HG03196 (cell line): ENCODE results near the gene RBBP7.

ENCODE experiments used
- ATAC-seq: cut with Tn5 transposase; IDR thresholded peaks from one replicate; pipeline ENCODE4 v1.9.1; 2021; ENCODE audit not compliant: unreplicated experiment

The RBBP7 gene

DNA sequence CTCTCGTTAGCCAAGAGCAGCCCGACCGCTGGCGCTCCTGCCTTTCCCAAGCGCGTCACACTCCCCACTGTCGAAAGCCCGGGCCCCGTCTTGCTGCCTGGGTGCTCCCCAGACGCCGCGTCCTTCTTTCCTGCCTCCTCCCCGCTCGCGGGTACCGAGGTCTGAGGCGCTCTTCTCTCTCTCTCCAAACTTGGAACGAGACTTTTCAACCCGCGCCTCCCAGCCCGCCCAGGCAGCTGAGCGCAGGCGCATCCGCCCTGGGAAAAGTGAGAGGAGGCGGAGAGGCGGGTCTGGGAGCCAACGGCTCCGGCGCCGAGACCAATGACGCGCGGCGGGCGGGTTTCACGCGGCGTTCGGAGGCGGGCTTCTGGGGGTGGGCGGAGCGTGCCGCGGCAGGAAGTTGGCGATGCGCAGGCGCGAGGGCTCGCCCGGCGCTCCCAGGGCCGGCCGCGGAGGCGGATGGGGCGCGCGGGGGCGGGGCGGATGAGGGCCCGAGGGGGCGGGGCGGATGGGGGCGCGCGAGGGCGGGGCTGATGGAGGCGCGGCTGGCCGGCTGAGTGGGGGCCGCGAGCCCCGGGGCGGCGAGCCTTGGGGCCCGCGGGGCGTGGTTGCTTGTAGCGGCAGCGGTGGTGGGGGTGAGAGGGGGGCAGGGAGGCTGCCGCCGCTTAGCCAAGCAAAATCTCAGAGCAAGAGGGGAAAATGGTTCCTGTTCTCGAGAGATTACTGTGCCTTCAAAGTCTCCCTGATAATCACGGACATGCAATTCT, at the start of gene RBBP7:
RBBP7 (minus strand) TSS at position 268 of the 767 bp plus-strand sequence. CDS start 309 bp downstream, outside the sequence.
- peak; percentile 81 for ATAC-seq

DNA sequence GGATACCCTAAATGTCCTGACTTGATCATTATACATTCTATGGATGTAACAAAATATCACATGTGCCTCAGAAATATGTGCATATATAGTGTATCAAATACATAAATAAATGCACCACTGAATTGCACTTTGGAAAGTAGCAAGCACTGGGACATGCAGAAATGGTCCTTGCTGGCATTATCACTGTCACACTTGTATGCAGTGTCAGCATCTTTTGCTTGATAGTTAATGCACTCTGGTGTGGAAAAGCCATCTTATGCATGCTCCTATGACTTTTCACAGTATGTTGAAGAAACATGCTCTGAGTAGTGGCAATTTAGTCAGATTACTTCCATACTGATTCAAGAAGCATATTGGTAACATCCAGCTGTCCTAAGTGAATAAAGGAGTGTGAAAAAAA, 48.8 kb upstream of the RBBP7 start:
- no peak for ATAC-seq

DNA sequence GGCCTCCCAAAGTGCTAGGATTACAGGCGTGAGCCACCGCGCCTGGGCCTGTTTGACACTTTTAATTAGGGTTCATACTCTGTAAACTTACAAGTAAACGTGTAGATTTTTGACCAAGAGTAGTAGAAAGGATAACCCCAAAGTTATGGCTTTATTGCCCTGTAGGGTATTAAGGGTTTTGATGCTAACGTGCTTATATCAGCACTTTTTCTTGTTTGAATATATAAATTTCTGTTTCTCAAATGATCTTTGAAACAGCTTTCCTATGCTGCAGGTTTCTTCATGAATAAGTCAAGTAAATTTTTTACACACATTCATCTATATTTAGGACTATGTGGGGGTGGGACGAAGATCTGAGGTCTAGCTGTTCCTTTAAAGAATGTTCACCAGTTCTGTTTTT, 47.0 kb upstream of the RBBP7 start:
- ATAC-seq, result no peak

DNA sequence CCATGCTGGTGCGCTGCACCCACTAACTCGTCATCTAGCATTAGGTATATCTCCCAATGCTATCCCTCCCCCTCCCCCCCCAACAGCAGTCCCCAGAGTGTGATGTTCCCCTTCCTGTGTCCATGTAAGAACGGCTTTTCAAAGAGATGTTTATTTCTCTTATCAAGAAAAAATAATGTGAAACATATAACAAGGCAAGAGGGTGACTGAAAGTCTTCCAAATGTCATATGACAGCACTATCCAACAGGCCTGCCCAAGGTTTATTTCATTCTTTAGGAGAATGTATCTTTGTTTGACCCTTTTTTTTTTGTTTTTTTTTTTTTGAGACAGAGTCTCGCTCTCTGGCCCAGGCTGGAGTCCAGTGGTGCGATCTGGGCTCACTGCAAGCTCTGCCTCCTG, 46.4 kb upstream of the RBBP7 start:
- ATAC-seq, result no peak

DNA sequence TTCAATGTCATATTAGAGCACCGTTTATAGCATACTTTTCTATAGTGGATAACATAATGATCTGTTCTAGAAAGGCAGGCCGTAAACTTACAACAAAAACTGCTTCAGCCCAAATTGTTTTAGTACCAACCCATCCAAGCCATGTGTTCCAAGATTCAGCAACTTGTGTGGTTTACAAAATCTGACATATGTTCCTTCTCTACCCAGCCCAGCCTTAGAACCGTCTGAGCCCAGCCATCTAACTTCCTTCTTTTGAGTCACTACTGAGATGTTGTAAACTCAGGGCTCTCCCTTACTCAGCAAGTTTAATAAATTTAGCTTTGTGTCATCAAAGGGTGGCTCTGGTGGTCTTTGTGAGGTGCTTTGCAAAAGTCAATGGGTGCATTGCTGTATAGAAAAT, 43.9 kb upstream of the RBBP7 start:
- ATAC-seq, result no peak

DNA sequence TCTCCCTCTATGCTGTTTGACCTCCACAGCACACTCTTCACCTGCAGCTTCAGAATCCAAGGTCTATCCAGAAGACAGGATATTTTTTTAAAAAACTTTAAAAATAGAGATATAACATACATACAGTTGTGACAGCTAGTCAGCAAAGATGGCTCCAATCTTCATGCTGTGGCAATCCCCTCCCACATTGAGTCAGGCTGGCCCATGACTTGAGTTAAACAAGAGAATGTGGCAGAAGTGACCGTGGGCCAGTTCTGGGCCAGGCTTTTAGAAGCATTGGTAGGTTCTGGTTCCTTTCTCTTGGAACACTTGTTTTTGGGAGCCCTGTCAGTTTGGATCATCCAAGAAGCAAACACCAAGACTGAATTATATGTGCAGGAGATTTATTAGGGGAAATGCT, 40.2 kb upstream of the RBBP7 start:
- no peak for ATAC-seq

DNA sequence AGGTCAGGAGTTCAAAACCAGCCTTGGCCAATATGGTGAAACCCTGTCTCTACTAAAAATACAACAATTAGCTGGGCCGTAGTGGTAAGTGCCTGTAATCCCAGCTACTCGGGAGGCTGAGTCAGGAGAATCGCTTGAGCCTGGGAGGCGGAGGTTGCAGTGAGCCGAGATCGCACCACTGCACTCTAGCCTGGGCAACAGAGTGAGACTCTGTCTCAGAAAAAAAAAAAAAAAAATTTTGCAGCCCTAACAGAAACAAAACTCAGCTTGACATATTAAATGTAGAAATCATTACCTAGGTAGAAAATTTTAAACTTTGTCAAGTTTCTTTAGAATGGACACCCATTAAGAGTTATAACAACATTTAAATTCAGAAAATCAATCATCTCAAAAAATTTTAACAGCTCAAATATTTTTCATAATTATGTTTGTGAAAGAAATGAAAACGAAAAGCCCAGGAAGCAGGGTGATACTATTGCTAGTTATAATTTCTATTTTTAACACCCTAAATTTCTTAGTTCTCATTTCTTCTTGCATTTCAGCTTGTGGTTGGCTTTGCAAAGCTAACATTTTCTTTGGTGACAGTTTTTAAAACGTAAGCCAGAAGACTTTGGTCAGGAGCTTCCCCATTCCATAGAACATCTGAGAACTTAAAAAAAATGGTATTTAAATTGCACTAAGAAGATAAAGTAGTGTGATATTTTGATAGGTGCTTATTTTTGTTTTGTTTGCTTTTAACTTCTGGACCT, 33.3 kb upstream of the RBBP7 start:
- ATAC-seq, result no peak

DNA sequence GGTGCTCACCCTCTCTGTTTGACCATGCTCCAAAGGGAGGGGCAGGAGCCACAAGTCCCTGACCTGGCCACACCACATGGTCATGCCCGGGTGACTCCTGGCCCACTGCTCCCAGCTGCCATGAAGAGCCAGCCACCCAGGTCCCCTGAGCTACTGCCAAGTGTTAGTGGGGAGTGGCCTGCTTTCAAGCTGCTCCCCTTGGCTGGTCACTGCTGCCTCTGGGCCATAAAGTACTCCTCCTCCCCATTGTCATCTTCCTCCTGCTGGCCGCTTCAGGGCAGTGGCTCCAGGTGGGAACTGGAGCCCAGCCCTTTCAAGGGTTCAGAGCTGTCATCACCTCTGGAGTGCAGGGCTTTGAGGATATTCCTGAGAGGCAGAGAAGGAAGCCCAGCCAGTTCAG, 27.3 kb upstream of the RBBP7 start:
- ATAC-seq, result no peak

DNA sequence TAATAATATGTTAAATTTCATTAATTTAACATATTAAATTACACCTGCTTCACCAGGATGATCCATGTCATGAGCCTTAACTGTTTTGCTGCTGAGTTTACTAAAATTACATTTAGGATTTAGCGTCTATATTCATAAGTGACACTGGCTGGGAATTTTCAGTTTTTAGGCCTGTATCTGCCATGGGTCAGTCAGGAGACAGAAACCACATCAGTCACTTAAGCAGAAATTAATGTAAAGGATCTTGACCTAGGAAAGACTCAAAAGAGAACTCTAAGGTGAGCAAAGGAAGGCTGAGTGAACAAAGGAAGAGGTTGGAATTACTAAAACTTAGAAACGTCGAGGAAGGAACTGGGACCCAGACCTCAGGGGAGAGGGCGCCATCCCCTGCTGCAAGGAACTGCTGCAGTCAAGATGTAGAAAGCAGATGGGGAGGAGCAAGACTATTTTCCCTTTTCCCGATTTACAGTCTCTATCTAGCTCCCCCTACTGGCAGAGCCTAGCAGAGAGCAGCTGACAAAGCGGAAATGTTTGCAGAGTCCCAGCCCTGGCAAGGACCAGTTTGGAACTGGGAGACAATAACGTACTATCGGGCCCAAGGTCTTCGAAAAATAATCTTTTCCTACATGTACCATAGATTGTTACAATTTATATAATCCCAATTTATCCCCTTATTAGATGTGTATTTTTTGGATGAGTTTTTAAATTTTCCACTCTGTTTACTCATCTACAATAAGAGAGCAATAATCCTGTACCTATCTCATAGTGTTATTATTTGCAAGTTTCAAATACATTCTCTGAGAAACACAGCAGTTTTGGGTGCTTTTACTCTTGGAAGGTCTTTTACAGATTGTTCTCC, 22.6 kb upstream of the RBBP7 start:
- peak; percentile 56 for ATAC-seq

DNA sequence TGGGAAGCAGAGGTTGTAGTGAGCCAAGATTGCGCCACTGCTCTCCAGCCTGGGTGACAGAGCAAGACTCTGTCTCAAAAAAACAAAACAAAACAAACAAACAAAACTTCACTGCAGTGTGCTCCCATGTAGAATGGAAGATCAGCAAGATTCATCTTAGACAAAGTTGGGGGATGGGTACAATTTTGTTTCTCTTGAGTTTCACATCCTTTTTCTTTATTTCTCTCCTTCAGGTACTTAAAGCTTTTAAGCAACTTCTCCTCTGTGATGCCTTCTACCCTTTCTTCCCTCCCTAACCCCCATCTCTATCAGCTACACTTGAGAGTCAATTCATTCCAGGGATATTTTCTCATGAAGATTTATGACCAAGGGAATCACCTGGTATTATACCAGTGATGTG, 15.5 kb upstream of the RBBP7 start:
- no peak for ATAC-seq

DNA sequence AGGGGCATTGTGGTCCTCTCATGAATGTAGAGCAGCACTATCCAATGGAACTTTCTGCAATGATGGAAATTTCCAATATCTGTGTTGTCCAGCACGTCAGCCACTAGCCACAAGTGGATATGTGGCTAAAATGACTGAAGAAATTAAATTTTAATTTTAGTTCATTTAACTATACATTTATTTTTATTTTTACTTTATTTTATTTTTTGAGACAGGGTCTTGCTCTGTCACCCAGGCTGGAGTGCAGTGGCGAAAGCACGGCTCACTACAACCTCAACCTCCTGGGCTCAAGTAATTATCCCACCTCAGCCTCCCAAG, 13.3 kb upstream of the RBBP7 start:
- ATAC-seq, result no peak

DNA sequence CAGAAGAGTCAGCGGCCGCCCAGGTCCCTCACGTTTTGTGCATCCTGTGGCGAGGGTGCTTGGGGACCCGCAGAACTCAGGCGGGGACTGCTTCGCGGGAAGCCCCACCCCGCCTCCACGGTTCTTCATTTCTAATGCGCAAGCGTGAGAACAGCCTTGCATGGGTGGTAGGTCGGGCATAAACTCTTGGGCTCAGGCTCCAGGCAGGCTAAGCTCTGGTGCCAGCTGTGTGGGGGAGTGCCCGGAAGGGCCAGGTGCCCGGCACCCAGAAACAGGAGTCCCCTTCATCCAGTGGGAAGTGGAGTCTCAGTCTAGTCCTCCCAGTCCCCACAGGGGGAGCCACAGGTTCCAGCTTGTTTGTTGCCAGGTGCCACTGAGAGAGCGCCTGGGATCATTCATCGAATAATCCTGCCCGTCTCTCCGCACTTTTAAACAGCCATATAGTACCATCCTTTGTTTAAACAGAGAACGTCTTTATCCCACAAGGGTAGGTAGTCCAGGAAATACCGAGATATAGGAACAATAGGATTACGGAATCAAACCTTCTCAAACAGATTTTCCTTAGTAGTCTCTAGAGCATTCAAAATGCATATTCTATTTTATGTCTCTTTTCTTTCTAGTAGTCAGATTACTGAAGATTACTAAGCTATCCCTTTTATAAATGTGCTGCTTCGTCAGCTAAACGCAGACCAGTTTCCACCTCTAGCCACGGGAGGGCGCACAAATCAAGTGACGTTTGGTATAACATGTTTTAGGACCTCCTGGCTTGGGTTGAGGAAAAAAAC, 12.7 kb upstream of the RBBP7 start:
- peak; percentile 57 for ATAC-seq

DNA sequence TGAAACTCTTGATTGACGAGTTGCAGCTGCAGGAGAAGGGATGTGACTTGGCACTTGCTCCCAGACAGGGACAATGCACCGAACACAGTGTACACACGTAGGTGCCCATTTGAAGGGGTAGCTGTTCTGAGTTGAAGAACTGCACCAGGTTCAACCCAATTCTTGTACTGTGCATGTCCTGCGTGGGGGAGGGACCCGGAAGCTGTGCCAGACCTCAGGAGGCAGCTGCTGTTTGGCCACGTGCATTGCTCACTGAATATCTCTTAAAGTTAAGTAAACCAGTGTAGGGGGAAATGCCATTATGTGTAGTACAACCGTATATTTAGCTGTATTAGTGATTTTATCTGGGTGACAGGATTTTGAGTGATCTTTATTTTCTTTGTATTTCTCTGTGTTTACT, 12.0 kb upstream of the RBBP7 start:
- ATAC-seq, result no peak

DNA sequence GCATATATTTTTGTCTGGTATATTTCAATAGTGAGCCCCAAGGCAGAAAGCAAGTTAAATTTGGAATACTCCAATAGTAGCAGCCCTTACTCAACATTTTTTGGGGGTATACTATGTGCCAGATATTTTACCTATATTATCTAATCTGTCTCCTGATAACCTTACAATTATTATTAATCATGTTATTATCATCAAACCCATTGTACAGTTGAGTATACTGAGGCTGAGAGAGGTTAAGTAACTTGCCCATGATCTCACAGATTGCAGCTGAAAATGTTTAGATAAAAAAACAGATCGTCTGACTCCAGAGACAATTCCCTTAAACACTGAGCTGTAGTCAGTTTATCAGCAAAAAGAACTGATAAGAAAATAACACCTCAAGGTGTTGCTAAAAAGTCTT, 6.5 kb upstream of the RBBP7 start:
- no peak for ATAC-seq

DNA sequence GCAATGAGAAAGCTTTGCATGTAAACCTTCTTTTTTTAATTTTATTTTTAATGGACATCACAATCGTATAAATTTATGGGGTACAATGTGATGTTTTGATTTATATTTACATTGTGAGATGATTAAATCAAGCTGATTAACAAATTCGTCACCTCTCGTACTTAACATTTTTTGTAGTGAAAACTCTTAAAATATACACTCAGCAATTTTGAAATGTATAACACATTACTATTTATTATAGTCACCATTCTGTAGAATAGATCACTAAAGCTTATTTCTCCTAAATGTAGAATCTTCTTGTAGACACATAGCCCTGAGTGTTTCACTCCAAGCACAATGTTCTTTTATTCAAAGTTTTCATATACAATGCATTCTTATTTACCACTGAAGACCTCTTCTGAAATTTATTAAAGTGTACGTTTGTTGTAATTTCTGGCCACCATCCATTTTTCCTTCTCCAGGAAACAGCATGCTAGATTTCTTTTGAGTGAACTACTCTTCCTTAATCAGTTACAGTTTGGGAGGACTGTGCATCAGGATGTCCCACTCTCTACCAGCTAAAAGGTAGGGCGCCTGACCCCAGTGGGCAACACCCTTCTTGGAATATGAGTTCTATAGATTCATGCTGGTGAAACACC, 4.4 kb upstream of the RBBP7 start:
- no peak for ATAC-seq

DNA sequence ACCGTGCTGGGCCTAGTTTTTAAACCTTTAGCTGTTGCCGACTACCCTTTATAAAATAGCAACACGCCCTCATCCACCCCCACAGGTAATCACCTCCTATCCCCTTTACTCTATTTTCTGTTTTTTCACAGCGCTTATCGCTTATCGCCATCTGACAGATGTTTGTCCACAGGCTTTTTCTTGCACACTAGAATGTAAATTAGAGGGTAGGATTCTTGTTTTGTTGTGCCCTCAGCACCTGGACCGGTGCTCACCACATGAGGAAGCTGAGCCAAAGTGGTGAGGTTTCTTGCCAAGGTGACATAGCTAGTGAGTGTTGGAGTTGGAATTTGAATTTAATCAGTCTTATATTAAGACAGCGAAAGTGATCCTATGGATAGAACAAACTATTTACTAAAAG, 2.9 kb upstream of the RBBP7 start:
- no peak for ATAC-seq

DNA sequence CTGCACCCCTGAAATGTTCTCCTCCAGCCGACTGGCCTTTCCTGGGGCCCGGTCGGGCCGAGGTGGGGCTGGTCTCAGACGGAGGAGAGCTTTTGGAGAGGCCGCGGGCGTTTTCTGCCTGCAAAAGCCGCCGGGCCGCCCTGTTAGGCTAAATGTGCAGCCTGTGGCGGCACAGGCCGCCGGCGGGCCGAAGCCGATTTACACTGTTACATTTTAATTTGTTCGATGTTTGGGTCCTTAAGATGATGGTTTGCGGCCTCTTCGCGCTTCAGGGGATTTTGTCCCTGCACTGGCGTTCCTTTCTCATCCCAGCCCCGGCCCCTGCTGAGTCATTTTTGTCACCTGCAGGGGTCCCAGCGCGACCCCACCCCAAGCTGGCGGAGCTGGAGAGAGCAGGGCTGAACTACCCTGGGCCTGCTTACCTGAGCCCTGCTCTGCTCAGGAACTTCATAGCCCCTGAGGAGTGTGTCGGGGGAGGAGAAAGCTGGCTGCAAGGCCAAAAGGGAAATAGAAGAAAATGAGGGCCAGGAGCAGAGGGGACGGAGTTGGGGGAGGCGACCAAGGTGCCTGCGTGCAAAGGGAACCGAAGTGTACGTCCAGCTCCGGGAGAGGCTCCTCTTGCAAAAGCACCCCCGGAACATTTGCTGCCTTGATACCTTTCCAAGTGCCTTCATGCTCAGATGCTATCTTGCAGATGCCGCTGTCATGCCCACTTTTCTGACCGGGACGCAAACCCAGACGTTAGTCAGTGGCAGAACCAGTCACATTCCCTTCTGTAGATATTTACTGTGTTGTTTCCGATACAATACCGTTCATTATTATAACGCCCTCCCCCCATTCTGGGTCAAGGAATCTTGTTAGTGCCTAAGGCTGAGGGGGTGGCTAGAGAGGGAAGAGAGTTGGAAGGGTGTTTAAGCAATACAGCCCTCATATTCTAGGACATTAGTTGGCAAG, 977 bp upstream of the RBBP7 start:
- peak; percentile 7 for ATAC-seq

DNA sequence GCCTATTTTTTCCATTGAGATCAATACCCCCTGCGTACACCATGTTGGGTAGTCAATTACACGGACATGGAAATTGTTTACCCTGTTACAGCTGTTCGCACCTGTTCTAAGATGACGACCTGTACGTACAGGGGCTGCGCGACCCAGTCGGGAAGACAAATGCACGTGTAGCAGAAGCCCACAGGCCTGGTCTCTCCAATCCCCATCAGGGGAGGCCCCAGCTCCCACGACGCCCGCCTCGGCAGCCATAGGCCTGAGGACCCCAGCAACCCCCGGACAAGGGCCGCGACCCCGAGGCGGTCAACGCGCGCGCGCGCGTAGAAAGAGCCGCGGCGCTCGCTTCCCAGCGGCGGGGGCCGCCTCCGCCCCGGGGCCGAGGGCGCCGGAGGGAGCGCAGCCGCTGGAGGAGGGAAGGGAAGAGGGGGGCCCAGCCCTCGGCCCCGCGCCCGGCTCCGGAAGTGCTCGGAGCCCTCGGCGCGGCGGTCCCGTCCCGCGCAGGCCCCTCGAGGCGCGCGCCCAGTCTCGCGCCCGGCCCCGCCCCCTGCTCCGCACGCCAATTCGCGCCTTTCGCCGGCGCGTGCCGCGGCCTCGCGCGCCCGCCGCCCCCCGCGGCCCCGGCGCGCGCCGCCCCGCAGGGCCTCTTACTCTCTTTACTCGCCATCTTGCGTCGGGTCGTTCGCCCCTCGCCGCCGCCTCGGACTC, 618 bp downstream of the RBBP7 start:
- ATAC-seq, result peak; percentile 41

DNA sequence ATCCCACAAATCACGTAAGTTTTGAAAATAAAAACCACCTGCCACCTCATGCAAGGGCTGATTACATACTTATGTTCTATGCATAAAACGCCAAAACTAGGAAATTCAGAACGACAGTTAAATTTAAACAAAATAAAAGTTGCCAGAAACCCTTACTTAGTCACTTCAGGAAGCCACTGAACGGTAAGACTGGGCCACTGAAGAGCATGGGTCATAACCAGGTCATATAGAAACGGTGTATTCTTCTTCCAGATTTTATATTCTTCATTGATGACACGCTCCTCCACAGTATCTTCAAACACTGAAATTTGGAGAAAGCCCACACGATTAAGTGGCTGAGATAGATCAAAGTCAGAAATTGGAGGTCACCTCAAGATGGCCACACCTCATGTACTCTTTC, 1.2 kb downstream of the RBBP7 start:
- no peak for ATAC-seq
